Lower leg skin (tissue), 3 donors: ENCODE data around the gene SNAP29.

Experiments used
- CTCF ChIP-seq, 3 donors: fragments of 450-650 bp; IDR thresholded peaks; one replicate each; pipeline ENCODE4 v1.5.1; 2016; ENCODE audit warnings: antibody characterized with exemption in 3 of 3, mild to moderate bottlenecking in 3 of 3, moderate library complexity in 2 of 3
- POLR2A ChIP-seq, 2 donors: fragments of 450-650 bp; IDR thresholded peaks; one replicate each; pipeline ENCODE4 v1.6.1; 2016 to 2017; ENCODE audit warnings: antibody characterized with exemption in 2 of 2, mild to moderate bottlenecking in 1 of 2, moderate library complexity in 1 of 2

GRCh38 chr22:20811171-20811570, 47.6 kb upstream of the SNAP29 start:
- TF ChIP-seq CTCF (IDR thresholded peaks at IDR 0.05) (no peak), POLR2A (IDR thresholded peaks at IDR 0.05) (no peak)
